HepG2 (cell line): ENCODE results near the gene DEFB131B. TPM values are rescaled to one million over a fixed set of nuclear protein-coding genes. Genes with fewer than 3 reads are reported as not detected.

Source experiments
- ATAD3A ChIP-seq: sonication (generic); formaldehyde crosslinking; IDR thresholded peaks from 2 replicates; pipeline ENCODE4 v1.4.0; 2020; ENCODE audit warnings: missing genetic modification reagents
- DBP ChIP-seq: sonication (generic); formaldehyde crosslinking; IDR thresholded peaks from 2 replicates; pipeline ENCODE4 v1.4.0; 2020; ENCODE audit warnings: missing genetic modification reagents; ENCODE audit errors: not compliant biosample characterization
- HMGA1 ChIP-seq: sonication (generic); formaldehyde crosslinking; conservative IDR thresholded peaks from 2 replicates; pipeline ENCODE4 v1.4.0; 2020; ENCODE audit warnings: missing genetic modification reagents
- HOXD1 ChIP-seq: sonication (generic); formaldehyde crosslinking; IDR thresholded peaks from 2 replicates; pipeline ENCODE4 v1.5.0; 2020; ENCODE audit warnings: missing genetic modification reagents
- PBX3 ChIP-seq: sonication (generic); formaldehyde crosslinking; IDR thresholded peaks from 2 replicates; pipeline ENCODE4 v1.8.1; 2023; ENCODE audit warnings: missing genetic modification reagents, inconsistent platforms, borderline replicate concordance
- PRDM4 ChIP-seq: sonication (generic); formaldehyde crosslinking; IDR thresholded peaks from 2 replicates; pipeline ENCODE4 v1.9.0; 2021; ENCODE audit warnings: missing genetic modification reagents, borderline replicate concordance
- RBFOX2 ChIP-seq: fragments of 200-400 bp; formaldehyde crosslinking; IDR thresholded peaks from 2 replicates; pipeline ENCODE4 v1.6.1; 2017; ENCODE audit warnings: low read depth, mild to moderate bottlenecking, low read length
- SMAD3 ChIP-seq: sonication (generic); formaldehyde crosslinking; IDR thresholded peaks from 2 replicates; pipeline ENCODE4 v1.4.0; 2020; ENCODE audit warnings: missing genetic modification reagents
- ZBTB25 ChIP-seq: IDR thresholded peaks from 2 replicates; pipeline ENCODE4 v1.6.1; 2018; ENCODE audit warnings: missing genetic modification reagents
- ZC3H13 ChIP-seq: sonication (generic); formaldehyde crosslinking; IDR thresholded peaks from 2 replicates; pipeline ENCODE4 v1.8.1; 2023; ENCODE audit warnings: mild to moderate bottlenecking, missing genetic modification reagents, moderate library complexity
- ZMAT3 ChIP-seq: sonication (generic); formaldehyde crosslinking; conservative IDR thresholded peaks from 2 replicates; pipeline ENCODE4 v1.7.0; 2021; ENCODE audit warnings: missing genetic modification reagents
- ZNF317 ChIP-seq: sonication (generic); formaldehyde crosslinking; IDR thresholded peaks from 2 replicates; pipeline ENCODE4 v1.5.0; 2020; ENCODE audit warnings: mild to moderate bottlenecking, missing genetic modification reagents
- ZNF382 ChIP-seq: sonication (generic); formaldehyde crosslinking; IDR thresholded peaks from 2 replicates; pipeline ENCODE4 v1.5.0; 2020; ENCODE audit warnings: missing genetic modification reagents, mild to moderate bottlenecking, borderline replicate concordance
- ZNF496 ChIP-seq: sonication (generic); formaldehyde crosslinking; IDR thresholded peaks from 2 replicates; pipeline ENCODE4 v1.8.1; 2023; ENCODE audit warnings: mild to moderate bottlenecking, moderate library complexity, missing genetic modification reagents; ENCODE audit not compliant: insufficient replicate concordance
- ZNF615 ChIP-seq: sonication (generic); formaldehyde crosslinking; IDR thresholded peaks from 2 replicates; pipeline ENCODE4 v1.5.0; 2020; ENCODE audit warnings: mild to moderate bottlenecking, missing genetic modification reagents, borderline replicate concordance
- ZNF772 ChIP-seq: sonication (generic); formaldehyde crosslinking; IDR thresholded peaks from 2 replicates; pipeline ENCODE4 v1.5.0; 2020; ENCODE audit warnings: mild to moderate bottlenecking, missing genetic modification reagents
- ZSCAN22 ChIP-seq: sonication (generic); formaldehyde crosslinking; IDR thresholded peaks from 2 replicates; pipeline ENCODE4 v1.4.0; 2020; ENCODE audit warnings: mild to moderate bottlenecking, missing genetic modification reagents
- polyA plus RNA-seq, 8 experiments: library from polyadenylated mRNA; depleted of rRNA in 3 of 8; stranded (reverse) in 7 of 8; unstranded in 1 of 8; fragments of >200 nt; fragmentation: Illumina TruSeq in 4 of 8; extraction: Trizol in 4 of 8; gene quantifications; 2 replicates each; pipeline versions ENCODE4 v1.2.1 to v1.2.3, GENCODE V29; 2011 to 2016; ENCODE audit warnings: low read depth in 4 of 8, missing spikeins in 1 of 8, mixed read lengths in 1 of 8; ENCODE audit not compliant: insufficient read depth in 1 of 8
- total RNA-seq, 5 experiments: library from RNA; depleted of rRNA; stranded (reverse); fragments of >200 nt; fragmentation: Illumina TruSeq; extraction: Trizol; gene quantifications; 2 replicates each; pipeline ENCODE4 v1.2.3, GENCODE V29; 2016; ENCODE audit warnings: low read depth in 1 of 5
- TF ChIP-seq, protein P1 (sequence below): sonication (generic); formaldehyde crosslinking; IDR thresholded peaks from 2 replicates; pipeline ENCODE4 v1.4.0; 2020; ENCODE audit warnings: missing genetic modification reagents
- TF ChIP-seq, protein P2 (sequence below): sonication (generic); formaldehyde crosslinking; IDR thresholded peaks from 2 replicates; pipeline ENCODE4 v1.4.0; 2020; ENCODE audit warnings: missing genetic modification reagents
- TF ChIP-seq, protein P3 (sequence below): sonication (generic); formaldehyde crosslinking; IDR thresholded peaks from 2 replicates; pipeline ENCODE4 v1.8.1; 2023; ENCODE audit warnings: mild to moderate bottlenecking, moderate library complexity, missing genetic modification reagents

The DEFB131B gene
- total and polyA plus RNA-seq, 2 of the 13 experiments (the other 11 are each of a cell fraction or from before 2014, with no cell fraction given), result not detected

- TF ChIP-seq ZSCAN22 (CRISPR knock-in tag) (no peak), ATAD3A (CRISPR knock-in tag) (no peak), ZNF615 (CRISPR knock-in tag) (no peak), ZNF317 (CRISPR knock-in tag) (no peak), DBP (no peak), PRDM4 (CRISPR knock-in tag) (no peak), ZBTB25 (CRISPR knock-in tag) (no peak; the same call in 1 of the 2 replicates), HOXD1 (CRISPR knock-in tag) (0 out of 2 replicates have a peak, but pooled peaks have one; percentile 18), ZNF382 (CRISPR knock-in tag) (no peak), ZC3H13 (CRISPR knock-in tag) (peak; percentile 22; the same call in 1 of the 2 replicates), HMGA1 (CRISPR knock-in tag) (no peak), PBX3 (CRISPR knock-in tag) (no peak), ZNF496 (CRISPR knock-in tag) (no peak), RBFOX2 (peak; percentile 77), SMAD3 (no peak), ZNF772 (peak; percentile 36; the same call in 1 of the 2 replicates), ZMAT3 (CRISPR knock-in tag) (no peak)
- TF ChIP-seq, protein P1, sequence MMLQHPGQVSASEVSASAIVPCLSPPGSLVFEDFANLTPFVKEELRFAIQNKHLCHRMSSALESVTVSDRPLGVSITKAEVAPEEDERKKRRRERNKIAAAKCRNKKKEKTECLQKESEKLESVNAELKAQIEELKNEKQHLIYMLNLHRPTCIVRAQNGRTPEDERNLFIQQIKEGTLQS, result no peak
- TF ChIP-seq, protein P2, sequence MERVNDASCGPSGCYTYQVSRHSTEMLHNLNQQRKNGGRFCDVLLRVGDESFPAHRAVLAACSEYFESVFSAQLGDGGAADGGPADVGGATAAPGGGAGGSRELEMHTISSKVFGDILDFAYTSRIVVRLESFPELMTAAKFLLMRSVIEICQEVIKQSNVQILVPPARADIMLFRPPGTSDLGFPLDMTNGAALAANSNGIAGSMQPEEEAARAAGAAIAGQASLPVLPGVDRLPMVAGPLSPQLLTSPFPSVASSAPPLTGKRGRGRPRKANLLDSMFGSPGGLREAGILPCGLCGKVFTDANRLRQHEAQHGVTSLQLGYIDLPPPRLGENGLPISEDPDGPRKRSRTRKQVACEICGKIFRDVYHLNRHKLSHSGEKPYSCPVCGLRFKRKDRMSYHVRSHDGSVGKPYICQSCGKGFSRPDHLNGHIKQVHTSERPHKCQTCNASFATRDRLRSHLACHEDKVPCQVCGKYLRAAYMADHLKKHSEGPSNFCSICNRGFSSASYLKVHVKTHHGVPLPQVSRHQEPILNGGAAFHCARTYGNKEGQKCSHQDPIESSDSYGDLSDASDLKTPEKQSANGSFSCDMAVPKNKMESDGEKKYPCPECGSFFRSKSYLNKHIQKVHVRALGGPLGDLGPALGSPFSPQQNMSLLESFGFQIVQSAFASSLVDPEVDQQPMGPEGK, result peak; percentile 56; the same call in 1 of the 2 replicates
- TF ChIP-seq, protein P3, sequence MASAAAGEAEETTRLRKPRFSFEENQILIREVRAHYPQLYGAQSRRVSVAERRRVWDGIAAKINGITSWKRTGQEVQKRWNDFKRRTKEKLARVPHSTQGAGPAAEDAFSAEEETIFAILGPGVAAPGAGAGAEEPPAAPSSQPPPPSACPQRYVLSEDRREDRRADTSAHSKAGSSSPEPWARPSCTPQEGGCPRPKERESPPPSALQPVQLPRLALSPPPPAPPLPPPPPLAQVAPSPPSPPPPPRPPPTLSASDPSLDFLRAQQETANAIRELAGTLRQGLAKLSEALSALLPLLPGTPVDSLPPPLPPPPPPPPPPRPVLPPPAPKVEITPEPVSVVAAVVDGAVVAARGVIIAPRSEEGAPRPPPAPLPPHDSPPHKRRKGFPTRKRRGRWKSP (CRISPR knock-in tag), result no peak; the same call in 1 of the 2 replicates
Observed at GRCh38 chr11:71928737-71929443, 50.6 kb downstream of the DEFB131B start, which contains the start of gene RNF121 (continued).
